Endothelial cell of umbilical vein (primary cell): ENCODE measurements around the gene CFAP61. TPM values are rescaled to one million over a fixed set of nuclear protein-coding genes. Genes with fewer than 3 reads are reported as not detected.

Experiments used
- BruUV-seq: library from RNA; stranded (reverse); fragments of 400-500 nt; replicated peaks from 2 replicates; lab custom pipeline; 2021; lab: Mats Ljungman, UMichigan
- CTCF ChIA-PET: fragments of 300-600, 350-600 bp; sonication (Branson Sonifier 250); formaldehyde crosslinking; loops from one replicate; lab custom pipeline; 2021; ENCODE audit warnings: antibody characterized with exemption, inconsistent platforms; lab: Charles Lee
- POLR2A ChIA-PET: fragments of 300-600, 350-600 bp; sonication (Branson Sonifier 250); formaldehyde crosslinking; loops from one replicate; lab custom pipeline; 2021; ENCODE audit warnings: antibody characterized with exemption, inconsistent platforms; lab: Charles Lee
- DNase-seq: peaks from one replicate; pipeline ENCODE4 v3.0.0-alpha.2; 2011; ENCODE audit warnings: low read depth, low spot score
- FAIRE-seq: peaks from 2 replicates; lab custom pipeline; 2011; peaks lifted over from hg19 to GRCh38; lab: Jason Lieb, UNC
- H2AFZ ChIP-seq: 2 replicates; pipeline ENCODE4 v1.6.0; 2012; ENCODE audit warnings: low read depth, low read length, control low read depth, inconsistent platforms
- H3K27ac ChIP-seq: 2 replicates; pipeline ENCODE4 v1.5.1; 2011; ENCODE audit warnings: low read depth, mild to moderate bottlenecking, control low read depth, low read length, moderate library complexity; ENCODE audit not compliant: insufficient read depth
- H3K27me3 ChIP-seq, 2 experiments: 2 replicates each; pipeline versions ENCODE4 v1.6.0 to v1.6.1; 2011; ENCODE audit warnings: low read length in 2 of 2, mixed read lengths in 1 of 2; ENCODE audit not compliant: control insufficient read depth in 2 of 2, insufficient read depth in 2 of 2
- H3K36me3 ChIP-seq, 2 experiments: 2 replicates in 1 of 2; 3 replicates in 1 of 2; pipeline ENCODE4 v1.5.1; 2011; ENCODE audit warnings: low read length in 2 of 2, mild to moderate bottlenecking in 1 of 2, moderate library complexity in 1 of 2; ENCODE audit not compliant: control insufficient read depth in 2 of 2, insufficient read depth in 2 of 2; ENCODE audit errors: extremely low read depth in 1 of 2
- H3K4me1 ChIP-seq: 3 replicates; pipeline ENCODE4 v1.5.1; 2011; ENCODE audit warnings: mild to moderate bottlenecking, low read length; ENCODE audit not compliant: control insufficient read depth, insufficient read depth; ENCODE audit errors: extremely low read depth
- H3K4me2 ChIP-seq: 2 replicates; pipeline ENCODE4 v1.6.1; 2011; ENCODE audit warnings: low read length, control low read depth, mixed read lengths; ENCODE audit not compliant: insufficient read depth
- H3K4me3 ChIP-seq, 3 experiments: fragments of 200-600 bp in 1 of 3; sonication (generic), shearing (Covaris generic) in 1 of 3; replicated peaks in 1 of 3; 2 replicates each; pipeline ENCODE4 v1.5.1; 2011 to 2016; ENCODE audit warnings: control low read depth in 3 of 3, low read length in 3 of 3, mild to moderate bottlenecking in 2 of 3, inconsistent platforms in 1 of 3, low read depth in 1 of 3, moderate library complexity in 1 of 3; ENCODE audit not compliant: insufficient read depth in 1 of 3
- H3K79me2 ChIP-seq: 2 replicates; pipeline ENCODE4 v1.6.0; 2012; ENCODE audit warnings: low read length, inconsistent platforms; ENCODE audit not compliant: control insufficient read depth, insufficient read depth
- H3K9ac ChIP-seq: replicated peaks from 2 replicates; pipeline ENCODE3; 2011; ENCODE audit warnings: low read length, control low read depth; ENCODE audit not compliant: insufficient read depth; ENCODE audit errors: extremely low read depth
- H3K9me1 ChIP-seq: replicated peaks from 3 replicates; pipeline ENCODE4 v1.6.0; 2011; ENCODE audit warnings: mild to moderate bottlenecking, low read length; ENCODE audit not compliant: control insufficient read depth, insufficient read depth; ENCODE audit errors: extremely low read depth
- H3K9me3 ChIP-seq: replicated peaks from 2 replicates; pipeline ENCODE4 v1.5.1; 2012; ENCODE audit warnings: low read length, inconsistent platforms; ENCODE audit not compliant: control insufficient read depth, insufficient read depth
- H4K20me1 ChIP-seq: replicated peaks from 2 replicates; pipeline ENCODE3; 2011; ENCODE audit warnings: mild to moderate bottlenecking, low read length; ENCODE audit not compliant: control insufficient read depth, insufficient read depth; ENCODE audit errors: extremely low read depth
- EZH2 ChIP-seq: IDR thresholded peaks from 2 replicates; pipeline ENCODE4 v1.6.1; 2012; ENCODE audit warnings: borderline replicate concordance, low read depth, mild to moderate bottlenecking, moderate library complexity, low read length, inconsistent platforms; ENCODE audit not compliant: severe bottlenecking
- FOS ChIP-seq: IDR thresholded peaks from 2 replicates; pipeline ENCODE4 v1.6.1; 2011; ENCODE audit warnings: mild to moderate bottlenecking, low read length, moderate library complexity, borderline replicate concordance; ENCODE audit not compliant: insufficient read depth
- GATA2 ChIP-seq: IDR thresholded peaks from 2 replicates; pipeline ENCODE4 v1.7.0; 2011; ENCODE audit warnings: low read depth, mild to moderate bottlenecking, moderate library complexity, mixed read lengths, low read length; ENCODE audit not compliant: insufficient read length, insufficient read depth
- JUN ChIP-seq: IDR thresholded peaks from 2 replicates; pipeline ENCODE4 v1.6.1; 2011; ENCODE audit warnings: borderline replicate concordance, low read depth; ENCODE audit not compliant: insufficient read length, insufficient read depth
- MYC ChIP-seq: IDR thresholded peaks from one replicate; pipeline ENCODE4 v1.6.1; 2011; ENCODE audit warnings: mild to moderate bottlenecking, low read depth, low read length
- POLR2A ChIP-seq: IDR thresholded peaks from 2 replicates; pipeline ENCODE4 v1.6.1; 2012; ENCODE audit warnings: low read depth, mild to moderate bottlenecking, control low read depth, low read length
- POLR2AphosphoS5 ChIP-seq: IDR thresholded peaks from 2 replicates; pipeline ENCODE4 v1.6.1; 2012; ENCODE audit warnings: low read depth, mild to moderate bottlenecking, control low read depth, low read length, moderate library complexity; ENCODE audit not compliant: insufficient read depth
- dilution Hi-C: fragments of 300-500 bp; cut with MboI; formaldehyde crosslinking; loops from one replicate; pipeline ENCODE4 v1.15.0; 2019; ENCODE audit warnings: low sequenced_read_pairs; ENCODE audit not compliant: extremely low pct_ligation_motif_present
- intact Hi-C: fragments of 100-400 bp; cut with micrococcal nuclease; formaldehyde crosslinking; loops from one replicate; pipeline ENCODE4 v1.10.0; 2022
- polyA plus RNA-seq, 4 experiments: library from polyadenylated mRNA; depleted of rRNA in 3 of 4; stranded (reverse) in 3 of 4; unstranded in 1 of 4; fragments of >200 nt; gene quantifications; 2 replicates each; pipeline versions ENCODE4 v1.2.1 to v1.2.3, GENCODE V29; 2011 to 2012; ENCODE audit warnings: missing spikeins in 1 of 4
- small RNA-seq: library from RNA; depleted of rRNA; stranded (forward); fragments of <200 nt; gene quantifications from one replicate; pipeline ENCODE3, GENCODE V24; 2012; ENCODE audit warnings: low replicate concordance, low read depth; ENCODE audit not compliant: insufficient read depth, insufficient read length
- total RNA-seq: library from RNA; stranded (reverse); gene quantifications from 2 replicates; pipeline ENCODE4 v1.2.3, GENCODE V29; 2021
- TF ChIP-seq, protein P1 (sequence below), 2 donors: IDR thresholded peaks; 1 replicate in 1 of 2; 2 replicates in 1 of 2; pipeline ENCODE4 v1.5.1; 2011; ENCODE audit warnings: low read length in 2 of 2, mild to moderate bottlenecking in 2 of 2, moderate library complexity in 2 of 2, control low read depth in 1 of 2, inconsistent platforms in 1 of 2, low read depth in 1 of 2; ENCODE audit not compliant: insufficient read depth in 1 of 2; ENCODE audit errors: extremely low read depth in 1 of 2
- TF ChIP-seq, protein P2 (sequence below): IDR thresholded peaks from 2 replicates; pipeline ENCODE4 v1.6.1; 2011; ENCODE audit not compliant: insufficient read depth, insufficient read length

CFAP61 gene
- total and polyA plus RNA-seq, 2 donors (not counting 3 experiments of a cell fraction or from before 2014, with no cell fraction given) = not detected

DNA sequence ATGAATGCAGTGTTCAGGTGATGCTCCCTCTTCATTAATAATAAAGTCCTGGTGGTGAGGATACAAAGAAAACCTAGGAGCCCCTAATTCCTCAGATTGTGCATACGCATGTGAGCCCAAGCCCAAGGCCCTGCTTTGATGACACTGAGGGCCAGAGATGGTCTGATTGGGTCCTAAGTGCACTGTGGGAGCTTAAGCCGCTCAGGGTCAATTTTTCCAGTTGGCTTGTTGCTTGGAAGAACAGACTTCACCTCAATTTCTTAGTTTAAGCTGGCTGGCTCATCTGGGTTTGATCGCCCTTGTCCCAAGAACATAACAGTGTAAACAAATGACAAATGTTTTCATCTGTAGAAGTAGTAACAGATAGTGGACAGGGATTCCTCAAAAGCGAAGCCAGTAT is 357.0 kb downstream of the CFAP61 start:
- ChIA-PET CTCF (no interaction called here), POLR2A (no interaction called here)
- H3K9ac ChIP-seq = no peak overlapping the region
- dilution Hi-C loops = no loop called here
- H3K27me3 ChIP-seq = no peaks in the 10 kb centered on the region
- H3K36me3 ChIP-seq = peaks cover 0 to 3% of the 10 kb centered on the region in 2 experiments
- peaks cover 6% of the 10 kb centered on the region for H3K4me1 ChIP-seq
- no peaks in the 10 kb centered on the region for H4K20me1 ChIP-seq
- no peak for DNase-seq
- FAIRE-seq = no peak
- H3K4me3 ChIP-seq = no peak overlapping the region
- intact Hi-C loops = no loop called here
- no peak overlapping the region for H3K27ac ChIP-seq
- no peak for TF ChIP-seq EZH2
- TF ChIP-seq, protein P1, sequence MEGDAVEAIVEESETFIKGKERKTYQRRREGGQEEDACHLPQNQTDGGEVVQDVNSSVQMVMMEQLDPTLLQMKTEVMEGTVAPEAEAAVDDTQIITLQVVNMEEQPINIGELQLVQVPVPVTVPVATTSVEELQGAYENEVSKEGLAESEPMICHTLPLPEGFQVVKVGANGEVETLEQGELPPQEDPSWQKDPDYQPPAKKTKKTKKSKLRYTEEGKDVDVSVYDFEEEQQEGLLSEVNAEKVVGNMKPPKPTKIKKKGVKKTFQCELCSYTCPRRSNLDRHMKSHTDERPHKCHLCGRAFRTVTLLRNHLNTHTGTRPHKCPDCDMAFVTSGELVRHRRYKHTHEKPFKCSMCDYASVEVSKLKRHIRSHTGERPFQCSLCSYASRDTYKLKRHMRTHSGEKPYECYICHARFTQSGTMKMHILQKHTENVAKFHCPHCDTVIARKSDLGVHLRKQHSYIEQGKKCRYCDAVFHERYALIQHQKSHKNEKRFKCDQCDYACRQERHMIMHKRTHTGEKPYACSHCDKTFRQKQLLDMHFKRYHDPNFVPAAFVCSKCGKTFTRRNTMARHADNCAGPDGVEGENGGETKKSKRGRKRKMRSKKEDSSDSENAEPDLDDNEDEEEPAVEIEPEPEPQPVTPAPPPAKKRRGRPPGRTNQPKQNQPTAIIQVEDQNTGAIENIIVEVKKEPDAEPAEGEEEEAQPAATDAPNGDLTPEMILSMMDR (IDR thresholded peaks at IDR 0.05; ENCODE audit: extremely low read depth in 1 of 2, insufficient read depth in 1 of 2, low read depth in 1 of 2, low read length in 2 of 2) = no peak
- TF ChIP-seq, protein P2, sequence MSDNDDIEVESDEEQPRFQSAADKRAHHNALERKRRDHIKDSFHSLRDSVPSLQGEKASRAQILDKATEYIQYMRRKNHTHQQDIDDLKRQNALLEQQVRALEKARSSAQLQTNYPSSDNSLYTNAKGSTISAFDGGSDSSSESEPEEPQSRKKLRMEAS = no peak
- TF ChIP-seq POLR2AphosphoS5 = no peak
- no peak for TF ChIP-seq POLR2A
- no peak for TF ChIP-seq FOS
- no peak for TF ChIP-seq GATA2
- TF ChIP-seq MYC = no peak
- no peak for TF ChIP-seq JUN
- H3K9me1 ChIP-seq = no peaks in the 10 kb centered on the region
- H3K4me2 ChIP-seq = no peak overlapping the region
- BruUV-seq = no TSS peak
- H2AFZ ChIP-seq = no peak overlapping the region
- H3K79me2 ChIP-seq = no peaks in the 10 kb centered on the region
- no peaks in the 10 kb centered on the region for H3K9me3 ChIP-seq

Small RNA genes lying within 50 kb of the gene (small RNA-seq; reads per million reads assigned to genes)
- gene RN7SL690P = not detected

Other genes starting within 250 kb of the CFAP61 start
- gene NAA20, start 35.2 kb upstream of the CFAP61 start, total RNA-seq = 73.4 and 77.3 TPM in 2 replicates
- 41.8 and 48.6 TPM in 2 replicates for gene NAA20, start 35.2 kb upstream of the CFAP61 start, polyA plus RNA-seq
- 20.6 and 22.3 TPM in 2 replicates for gene CRNKL1, start 66 bp upstream of the CFAP61 start, total RNA-seq
- 3.1 and 4.9 TPM in 2 replicates for gene CRNKL1, start 66 bp upstream of the CFAP61 start, polyA plus RNA-seq